Measurements from ENCODE around the gene CLNS1A.

The CLNS1A gene

GRCh38 chr11:77656362-77656761 is 18.8 kb upstream of the CLNS1A start:
- Histone ChIP-seq H3K36me3 (no peaks in the 10 kb centered on the region), H3K4me3 (ENCODE audit: low read depth, low read length) (no peak overlapping the region), H3K9me3 (ENCODE audit: severe bottlenecking) (no peaks in the 10 kb centered on the region), H3K27ac (no peak overlapping the region), H3K27me3 (ENCODE audit: insufficient read depth, low read depth, severe bottlenecking) (no peaks in the 10 kb centered on the region)
- TF ChIP-seq, protein P1, sequence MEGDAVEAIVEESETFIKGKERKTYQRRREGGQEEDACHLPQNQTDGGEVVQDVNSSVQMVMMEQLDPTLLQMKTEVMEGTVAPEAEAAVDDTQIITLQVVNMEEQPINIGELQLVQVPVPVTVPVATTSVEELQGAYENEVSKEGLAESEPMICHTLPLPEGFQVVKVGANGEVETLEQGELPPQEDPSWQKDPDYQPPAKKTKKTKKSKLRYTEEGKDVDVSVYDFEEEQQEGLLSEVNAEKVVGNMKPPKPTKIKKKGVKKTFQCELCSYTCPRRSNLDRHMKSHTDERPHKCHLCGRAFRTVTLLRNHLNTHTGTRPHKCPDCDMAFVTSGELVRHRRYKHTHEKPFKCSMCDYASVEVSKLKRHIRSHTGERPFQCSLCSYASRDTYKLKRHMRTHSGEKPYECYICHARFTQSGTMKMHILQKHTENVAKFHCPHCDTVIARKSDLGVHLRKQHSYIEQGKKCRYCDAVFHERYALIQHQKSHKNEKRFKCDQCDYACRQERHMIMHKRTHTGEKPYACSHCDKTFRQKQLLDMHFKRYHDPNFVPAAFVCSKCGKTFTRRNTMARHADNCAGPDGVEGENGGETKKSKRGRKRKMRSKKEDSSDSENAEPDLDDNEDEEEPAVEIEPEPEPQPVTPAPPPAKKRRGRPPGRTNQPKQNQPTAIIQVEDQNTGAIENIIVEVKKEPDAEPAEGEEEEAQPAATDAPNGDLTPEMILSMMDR (IDR thresholded peaks at IDR 0.05; ENCODE audit: low read depth, low read length), result no peak
- no peak for DNase-seq

DNA sequence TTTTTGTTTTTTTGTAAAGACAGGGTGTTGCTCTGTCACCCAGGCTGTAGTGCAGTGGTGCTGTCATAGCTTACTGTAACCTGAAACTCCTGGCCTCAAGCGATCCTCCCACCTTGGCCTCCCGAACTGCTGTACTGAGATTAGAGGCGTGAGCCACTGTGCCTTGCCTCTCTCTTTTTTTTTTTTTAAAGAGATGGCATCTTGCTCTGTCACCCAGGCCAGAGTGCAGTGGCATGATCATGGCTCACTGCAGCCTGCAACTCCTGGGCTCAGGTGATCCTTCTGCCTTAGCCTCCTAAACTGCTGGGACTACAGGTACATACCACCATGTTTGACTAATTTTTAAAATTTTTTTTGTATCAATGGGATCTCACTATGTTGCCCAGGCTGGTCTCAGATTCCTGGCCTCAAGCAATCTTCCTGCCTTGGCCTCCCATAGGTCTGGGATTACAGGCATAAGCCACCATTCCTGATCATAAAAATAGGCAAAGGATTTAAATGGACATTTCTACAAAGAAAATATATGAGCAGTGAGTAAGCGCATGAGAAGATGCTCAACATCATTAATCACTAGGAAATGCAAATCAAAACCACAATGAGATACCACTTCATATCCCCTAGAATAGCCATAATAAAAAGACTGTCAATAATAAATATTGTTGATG is 17.3 kb upstream of the CLNS1A start:
- Histone ChIP-seq H3K36me3 (no peaks in the 10 kb centered on the region), H3K9me3 (ENCODE audit: severe bottlenecking) (no peaks in the 10 kb centered on the region), H3K27ac (no peak overlapping the region), H3K4me3 (ENCODE audit: low read depth, low read length) (no peak overlapping the region), H3K27me3 (ENCODE audit: insufficient read depth, low read depth, severe bottlenecking) (no peaks in the 10 kb centered on the region)
- DNase-seq, result no peak
- TF ChIP-seq, protein P1 (IDR thresholded peaks at IDR 0.05; ENCODE audit: low read depth, low read length), result no peak

- TF ChIP-seq, protein P1 (IDR thresholded peaks at IDR 0.05; ENCODE audit: low read depth, low read length), result no peak
- H3K36me3 ChIP-seq, result no peaks in the 10 kb centered on the region
- H3K27me3 ChIP-seq (ENCODE audit: insufficient read depth, low read depth, severe bottlenecking), result no peaks in the 10 kb centered on the region
- no peak overlapping the region for H3K27ac ChIP-seq
- no peak overlapping the region for H3K4me3 ChIP-seq (ENCODE audit: low read depth, low read length)
- H3K9me3 ChIP-seq (ENCODE audit: severe bottlenecking), result no peaks in the 10 kb centered on the region
- no peak for DNase-seq
Observed at GRCh38 chr11:77650123-77650522, 12.5 kb upstream of the CLNS1A start.

GRCh38 chr11:77647654-77648305 is 10.2 kb upstream of the CLNS1A start:
- Histone ChIP-seq H3K27ac (no peak overlapping the region), H3K27me3 (ENCODE audit: insufficient read depth, low read depth, severe bottlenecking) (no peaks in the 10 kb centered on the region), H3K36me3 (no peaks in the 10 kb centered on the region), H3K4me3 (ENCODE audit: low read depth, low read length) (no peak overlapping the region), H3K9me3 (ENCODE audit: severe bottlenecking) (no peaks in the 10 kb centered on the region)
- TF ChIP-seq, protein P1 (IDR thresholded peaks at IDR 0.05; ENCODE audit: low read depth, low read length), result no peak
- no peak for DNase-seq

- no peaks in the 10 kb centered on the region for H3K9me3 ChIP-seq (ENCODE audit: severe bottlenecking)
- DNase-seq, result no peak
- no peak overlapping the region for H3K4me3 ChIP-seq (ENCODE audit: low read depth, low read length)
- H3K27me3 ChIP-seq (ENCODE audit: insufficient read depth, low read depth, severe bottlenecking), result no peaks in the 10 kb centered on the region
- TF ChIP-seq, protein P1 (IDR thresholded peaks at IDR 0.05; ENCODE audit: low read depth, low read length), result no peak
- H3K27ac ChIP-seq, result no peak overlapping the region
- no peaks in the 10 kb centered on the region for H3K36me3 ChIP-seq
Observed at GRCh38 chr11:77644887-77645286, 7.3 kb upstream of the CLNS1A start.
